Right cardiac atrium (tissue), 5 donors: ENCODE measurements around the gene C1orf94. TPM values are rescaled to one million over a fixed set of nuclear protein-coding genes. Genes with fewer than 3 reads are reported as not detected.

Experiments used
- ATAC-seq, 2 donors: fragments of 200-7000 bp; cut with Tn5 transposase; one replicate each; pipeline versions ENCODE4 v1.8.0 to v1.9.1; 2020; ENCODE audit warnings: moderate library complexity in 2 of 2, mild to moderate bottlenecking in 1 of 2
- DNase-seq, 3 donors: peaks; one replicate each; pipeline ENCODE4 v3.0.0-alpha.2; 2020
- H3K27ac ChIP-seq: one replicate; pipeline ENCODE4 v1.5.1; 2013; ENCODE audit warnings: mild to moderate bottlenecking, low read length, control low read depth, moderate library complexity
- H3K27me3 ChIP-seq: one replicate; pipeline ENCODE4 v1.6.1; 2013; ENCODE audit not compliant: control insufficient read depth, insufficient read depth
- H3K4me1 ChIP-seq: one replicate; pipeline ENCODE4 v1.6.1; 2013; ENCODE audit warnings: low read length; ENCODE audit not compliant: control insufficient read depth, insufficient read depth
- H3K4me3 ChIP-seq: one replicate; pipeline ENCODE4 v1.5.1; 2013; ENCODE audit warnings: low read length, control low read depth
- H3K9me3 ChIP-seq: one replicate; pipeline ENCODE4 v1.6.1; 2013; ENCODE audit warnings: low read length; ENCODE audit not compliant: control insufficient read depth
- WGBS: extraction: QIAGEN DNeasy Blood & Tissue Kit; methylation state at CpG from one replicate; pipeline ENCODE4 v1.1.7; 2013; 5-methylcytosine and 5-hydroxymethylcytosine counted together
- intact Hi-C, 4 donors: fragments of 100-400 bp; cut with DNase I; formaldehyde crosslinking; loops; one replicate each; pipeline versions ENCODE4 v1.11.0 to v1.14.0; 2022 to 2023
- long read RNA-seq, 4 donors: library from polyadenylated mRNA; unstranded; transcript quantifications; one replicate each; pipeline ENCODE4 v2.0.0, GENCODE V29; 2020 to 2021
- polyA plus RNA-seq: library from polyadenylated mRNA; stranded (reverse); fragments of 200-250 nt; gene quantifications from one replicate; pipeline ENCODE4 v1.2.3, GENCODE V29; 2013
- total RNA-seq, 4 donors: library from RNA; stranded (reverse); fragmentation: NEBNext Ultra II Directional; extraction: Animal tissue kit (Norgen Biotek cat#: 25700); gene quantifications; one replicate each; pipeline ENCODE4 v1.2.1, GENCODE V29; 2021
- donor health status: healthy with polysubstance abuse.
- donor health status: DM: no; HTN: yes; CAD: no.
- donor health status: DM: no; HTN: no; CAD: no.
- donor health status: DM: no; HTN: yes; CAD: no; lungs with severe emphysema.
- donor health status: DM: yes; HTN: yes; CAD: no.

The C1orf94 gene, protein sequence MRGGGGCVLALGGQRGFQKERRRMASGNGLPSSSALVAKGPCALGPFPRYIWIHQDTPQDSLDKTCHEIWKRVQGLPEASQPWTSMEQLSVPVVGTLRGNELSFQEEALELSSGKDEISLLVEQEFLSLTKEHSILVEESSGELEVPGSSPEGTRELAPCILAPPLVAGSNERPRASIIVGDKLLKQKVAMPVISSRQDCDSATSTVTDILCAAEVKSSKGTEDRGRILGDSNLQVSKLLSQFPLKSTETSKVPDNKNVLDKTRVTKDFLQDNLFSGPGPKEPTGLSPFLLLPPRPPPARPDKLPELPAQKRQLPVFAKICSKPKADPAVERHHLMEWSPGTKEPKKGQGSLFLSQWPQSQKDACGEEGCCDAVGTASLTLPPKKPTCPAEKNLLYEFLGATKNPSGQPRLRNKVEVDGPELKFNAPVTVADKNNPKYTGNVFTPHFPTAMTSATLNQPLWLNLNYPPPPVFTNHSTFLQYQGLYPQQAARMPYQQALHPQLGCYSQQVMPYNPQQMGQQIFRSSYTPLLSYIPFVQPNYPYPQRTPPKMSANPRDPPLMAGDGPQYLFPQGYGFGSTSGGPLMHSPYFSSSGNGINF
- total RNA-seq (not detected), polyA plus RNA-seq (not detected)
- long read RNA-seq, donor 1: 0 reads
- long read RNA-seq, donor 2: 0 reads
- long read RNA-seq, donor 3: 0 reads
- long read RNA-seq, donor 4: 0 reads

DNA sequence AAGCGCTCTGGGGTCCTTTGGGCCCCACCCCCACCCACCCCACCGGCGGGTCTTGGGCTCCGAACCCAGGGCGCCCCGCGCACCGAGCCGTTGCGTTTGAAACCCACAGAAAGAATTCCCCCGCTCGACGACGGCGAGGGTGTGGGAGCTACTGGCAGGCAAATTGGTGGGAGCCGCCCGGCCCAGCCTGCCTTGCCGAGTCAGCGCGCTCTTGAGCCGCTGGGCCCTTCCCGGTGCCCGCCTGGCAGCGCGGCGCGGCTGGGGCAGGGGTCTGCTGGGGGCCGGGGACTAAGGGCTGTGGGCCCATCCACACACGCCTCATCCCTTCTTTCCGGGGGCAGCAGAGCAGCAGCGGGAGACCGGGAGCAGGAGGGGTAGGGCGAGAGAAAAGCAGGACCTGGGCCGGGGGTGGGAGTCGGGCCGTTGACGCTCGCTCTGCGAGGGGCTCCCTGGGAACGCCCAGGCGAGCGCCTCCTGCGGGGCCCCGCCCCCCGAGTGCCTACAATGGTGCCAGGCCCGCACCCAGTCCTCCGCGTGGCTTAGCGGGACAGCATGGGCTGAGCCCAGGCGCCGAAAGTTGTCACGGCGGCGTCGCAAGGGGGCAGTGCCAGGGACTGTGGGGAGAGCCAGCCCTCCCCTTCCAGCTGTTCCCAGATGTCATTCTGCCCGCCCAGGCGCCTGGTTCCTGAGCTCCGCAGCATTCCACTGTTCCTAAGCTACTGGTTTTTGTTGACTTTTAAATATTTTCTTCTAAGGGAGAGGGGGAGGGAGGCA is at the start of gene C1orf94:
C1orf94 (plus strand) TSS at position 78 of the 774 bp plus-strand sequence. CDS start 883 bp downstream, outside the sequence.
- WGBS: 3% methylated on average over 58 of the region's 58 CpGs

DNA sequence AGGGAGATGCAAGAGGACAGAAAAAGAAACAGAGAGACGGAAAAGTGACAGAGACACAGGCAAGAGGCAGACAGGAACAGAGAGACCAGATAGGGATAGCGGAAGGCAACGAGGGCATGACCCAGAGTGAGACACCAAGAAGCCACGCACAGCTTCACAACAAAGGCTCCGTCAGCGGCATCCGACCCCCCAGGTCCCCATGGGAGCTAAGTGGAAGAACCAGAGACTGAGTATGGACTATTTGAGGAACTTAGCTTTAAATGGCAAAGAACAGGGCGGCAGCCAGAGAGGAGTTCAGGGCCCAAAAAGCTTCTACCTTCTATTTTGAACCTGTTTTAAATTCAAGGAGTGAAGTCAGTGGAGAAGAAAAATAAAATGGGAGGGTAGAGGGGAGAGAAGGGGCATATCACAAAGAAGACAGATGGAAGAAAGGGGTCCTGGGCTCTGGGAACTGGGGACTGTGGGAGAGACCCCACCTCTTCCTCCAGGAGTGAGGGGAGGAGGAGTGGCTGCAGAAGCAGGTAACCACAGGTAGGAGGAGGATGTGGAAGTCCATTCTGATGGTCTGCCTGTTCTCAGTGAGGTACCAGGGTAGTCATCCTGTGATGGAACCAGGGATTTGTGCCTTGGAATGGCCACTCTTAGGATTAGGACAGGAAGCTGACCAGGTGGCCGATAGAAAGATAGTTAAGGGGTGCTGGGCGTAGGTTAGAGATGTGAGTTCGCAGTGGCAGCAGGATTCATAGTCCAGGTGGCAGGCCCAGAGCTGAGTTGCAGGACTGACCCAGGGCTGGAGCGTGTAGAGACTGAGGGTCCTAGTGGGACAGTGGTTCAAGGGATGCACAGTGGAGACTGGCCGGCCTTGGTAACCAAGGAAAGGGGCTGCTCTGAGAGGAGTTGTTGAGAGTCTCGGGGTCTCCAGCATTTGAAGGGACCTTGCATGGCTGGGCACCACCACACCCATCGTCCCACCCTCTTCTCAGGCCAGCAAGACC is 49.4 kb upstream of the C1orf94 start:
- intact Hi-C loops: no loop called here
- WGBS: 63% methylated on average over 15 of the region's 15 CpGs
- Histone ChIP-seq H3K4me1 (no peaks in the 10 kb centered on the region), H3K27ac (no peak overlapping the region), H3K4me3 (no peak overlapping the region), H3K27me3 (no peaks in the 10 kb centered on the region), H3K9me3 (no peaks in the 10 kb centered on the region)
- ATAC-seq (no peak), DNase-seq (no peak)

More for the DNA sequence above, at the start of gene C1orf94:
- DNase-seq (peak in 2 of 3 donors; percentile 21 to 56), ATAC-seq (peak; percentile 14 to 48)
- intact Hi-C loops: no loop called here
- peaks cover 3% of the 10 kb centered on the region for H3K27me3 ChIP-seq
- no peak within 1 kb of the TSS for H3K27ac ChIP-seq
- H3K4me1 ChIP-seq: no peaks in the 10 kb centered on the region
- no peak within 1 kb of the TSS for H3K4me3 ChIP-seq
- H3K9me3 ChIP-seq: no peaks in the 10 kb centered on the region

DNA sequence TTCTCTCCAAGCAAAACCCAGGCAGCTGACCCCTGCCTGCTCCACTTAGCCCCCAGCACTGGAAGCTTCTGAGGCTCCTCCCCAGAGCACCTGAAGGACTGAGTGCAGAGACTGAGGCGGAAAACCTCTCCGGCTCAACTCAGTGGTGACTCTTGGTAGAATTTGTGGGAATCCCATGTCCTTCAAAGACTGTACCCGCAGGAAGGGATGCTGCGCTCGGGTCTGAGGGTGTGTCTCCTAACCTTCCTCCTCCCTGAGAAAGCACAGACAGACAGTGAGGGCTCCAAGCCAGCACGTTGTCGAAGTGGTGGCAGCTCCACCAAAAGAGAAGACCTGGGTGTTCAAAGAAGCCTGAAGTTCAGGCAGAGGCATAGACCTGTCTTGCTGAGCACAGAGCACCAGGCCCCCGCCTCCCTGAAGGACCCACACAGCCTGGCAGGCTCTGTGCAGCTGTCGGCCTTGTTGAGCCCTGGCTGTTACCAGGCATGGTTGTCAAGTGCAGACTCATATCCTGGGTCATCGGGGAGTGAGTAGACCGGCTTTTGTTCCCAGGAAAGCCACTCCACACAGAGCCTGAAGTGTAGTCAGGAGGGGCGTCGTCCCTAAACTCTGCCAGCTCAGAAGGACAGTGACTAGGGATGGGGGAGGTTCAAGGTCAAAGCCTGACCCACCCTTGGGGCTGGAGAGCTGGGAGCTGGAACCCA is 48.4 kb upstream of the C1orf94 start:
- DNase-seq: peak in 1 of 3 donors; percentile 24
- intact Hi-C loops: no loop called here
- ATAC-seq: no peak
- 87% methylated on average over 13 of the region's 13 CpGs for WGBS
- Histone ChIP-seq H3K27me3 (no peaks in the 10 kb centered on the region), H3K9me3 (no peaks in the 10 kb centered on the region), H3K4me1 (no peaks in the 10 kb centered on the region), H3K27ac (no peak overlapping the region), H3K4me3 (no peak overlapping the region)

DNA sequence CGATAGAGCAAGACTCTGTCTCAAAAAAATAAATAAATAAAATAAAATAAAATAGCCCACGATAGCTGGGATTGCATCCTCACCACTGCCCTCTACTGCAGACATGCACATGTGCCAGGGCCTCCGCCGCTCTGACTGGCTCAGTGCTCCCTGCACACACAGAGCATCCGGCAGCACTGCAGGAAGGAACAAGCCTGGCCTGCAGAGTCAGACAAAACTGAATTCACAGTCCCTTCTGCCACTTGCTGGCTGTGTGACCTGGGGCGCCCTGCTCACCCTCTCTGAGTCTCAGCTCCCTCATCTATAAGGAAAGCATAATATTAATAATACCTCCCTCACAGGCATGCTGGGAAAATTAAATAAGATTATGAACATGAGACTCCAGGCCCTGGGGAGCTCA is 47.1 kb upstream of the C1orf94 start:
- Histone ChIP-seq H3K27me3 (no peaks in the 10 kb centered on the region), H3K9me3 (no peaks in the 10 kb centered on the region), H3K4me3 (no peak overlapping the region), H3K27ac (no peak overlapping the region), H3K4me1 (no peaks in the 10 kb centered on the region)
- no peak for ATAC-seq
- peak in 1 of 3 donors; percentile 13 for DNase-seq
- intact Hi-C loops: no loop called here
- 84% methylated on average over 6 of the region's 6 CpGs for WGBS

DNA sequence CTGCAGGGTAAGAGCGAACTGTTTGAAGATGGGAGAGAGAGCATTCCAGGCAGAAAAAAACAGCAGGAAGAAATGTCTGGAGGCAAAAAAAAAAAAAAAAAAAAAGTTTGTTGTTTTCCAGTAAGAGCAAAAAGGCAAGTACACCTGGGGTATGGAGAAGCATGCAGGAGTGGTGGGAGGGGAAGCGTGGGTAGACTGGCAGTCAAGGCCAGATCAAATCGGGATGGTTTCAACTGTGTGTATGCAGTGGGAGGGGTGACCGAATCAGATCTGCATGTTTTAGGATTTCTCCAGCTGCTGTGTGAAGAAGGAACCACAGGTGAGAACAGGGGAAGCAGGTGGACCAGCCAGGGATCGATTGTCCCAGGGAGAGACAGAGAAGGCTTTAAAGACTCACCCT is 46.4 kb upstream of the C1orf94 start:
- WGBS: 86% methylated on average over 5 of the region's 5 CpGs
- no peak for DNase-seq
- Histone ChIP-seq H3K27ac (no peak overlapping the region), H3K4me1 (no peaks in the 10 kb centered on the region), H3K9me3 (no peaks in the 10 kb centered on the region), H3K4me3 (no peak overlapping the region), H3K27me3 (no peaks in the 10 kb centered on the region)
- intact Hi-C loops: no loop called here
- ATAC-seq: no peak

DNA sequence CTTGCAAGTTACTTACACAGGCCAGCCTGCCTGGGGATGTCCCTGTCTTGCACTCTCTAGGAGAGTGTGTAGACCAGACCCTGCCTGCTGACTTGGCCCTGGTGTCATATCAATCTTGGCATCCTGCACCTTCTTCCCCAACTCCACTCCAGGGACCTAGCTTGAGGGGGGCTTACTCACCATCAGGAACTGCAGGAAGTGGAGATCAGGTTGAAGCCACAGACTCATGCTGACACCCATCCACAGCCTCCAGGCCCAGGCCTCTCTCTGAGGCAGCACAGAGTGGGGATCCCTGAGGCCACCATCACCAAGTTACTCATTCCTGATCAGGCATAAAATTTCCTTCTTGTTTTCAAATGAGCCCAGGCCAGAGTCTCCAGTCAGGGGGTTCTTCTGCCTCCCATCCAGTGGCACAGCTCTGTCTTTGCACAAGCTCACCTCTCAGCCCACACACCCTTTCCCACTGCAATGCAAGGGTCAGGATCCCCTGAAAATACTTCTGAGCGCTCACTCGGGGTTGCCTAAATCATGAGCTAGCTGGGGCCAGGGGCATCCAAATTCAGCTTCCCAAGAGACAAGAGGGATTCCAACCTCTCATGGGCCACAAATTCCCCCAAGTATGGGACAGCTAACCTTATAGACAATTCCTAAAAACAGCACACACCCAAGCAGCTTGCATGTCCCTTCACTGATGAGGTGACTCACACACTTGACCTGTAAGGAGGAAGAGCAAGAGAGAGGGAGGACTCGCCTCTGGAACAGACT is 45.1 kb upstream of the C1orf94 start:
- ATAC-seq (no peak), DNase-seq (no peak)
- Histone ChIP-seq H3K9me3 (no peaks in the 10 kb centered on the region), H3K4me1 (no peaks in the 10 kb centered on the region), H3K27me3 (no peaks in the 10 kb centered on the region), H3K4me3 (no peak overlapping the region), H3K27ac (no peak overlapping the region)
- intact Hi-C loops: no loop called here
- WGBS: 91% methylated on average over 3 of the region's 3 CpGs

DNA sequence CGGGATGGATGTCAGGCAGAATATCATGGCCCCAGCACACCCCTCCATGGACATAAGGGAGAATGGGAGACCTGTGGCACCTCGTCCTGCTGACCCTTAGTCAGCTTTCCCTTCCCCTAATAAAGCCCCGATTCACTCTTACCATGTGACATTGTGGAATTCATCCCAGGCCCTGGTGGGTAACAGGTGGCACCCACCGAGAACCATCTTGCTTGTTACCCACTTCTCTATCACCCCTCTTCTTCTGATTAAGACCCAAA is 44.6 kb upstream of the C1orf94 start:
- intact Hi-C loops: no loop called here
- H3K9me3 ChIP-seq: no peaks in the 10 kb centered on the region
- DNase-seq (no peak), ATAC-seq (no peak)
- H3K4me1 ChIP-seq: no peaks in the 10 kb centered on the region
- H3K4me3 ChIP-seq: no peak overlapping the region
- 79% methylated on average over 4 of the region's 4 CpGs for WGBS
- no peak overlapping the region for H3K27ac ChIP-seq
- no peaks in the 10 kb centered on the region for H3K27me3 ChIP-seq

DNA sequence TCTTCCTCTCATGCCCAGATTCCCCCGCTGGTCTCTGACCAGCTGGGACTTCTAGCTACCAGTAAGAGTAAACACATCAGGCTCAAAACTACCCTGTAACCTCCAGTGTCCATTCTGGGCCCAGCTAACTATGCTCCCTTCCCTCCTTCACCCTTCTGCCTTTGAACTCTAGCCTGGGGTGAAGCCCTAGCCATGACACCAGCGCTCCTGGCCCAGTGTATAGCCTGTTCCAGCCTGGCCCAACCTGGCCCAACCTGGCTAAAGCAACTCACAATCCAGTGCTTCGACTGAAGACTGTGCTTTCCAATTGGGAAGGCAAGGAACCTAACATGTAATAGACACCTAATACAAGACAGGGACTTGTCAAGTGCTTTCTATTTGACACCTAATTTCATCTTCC is 39.3 kb upstream of the C1orf94 start:
- H3K4me1 ChIP-seq: no peaks in the 10 kb centered on the region
- 71% methylated on average over 3 of the region's 3 CpGs for WGBS
- ATAC-seq: no peak
- intact Hi-C loops: no loop called here
- H3K27me3 ChIP-seq: no peaks in the 10 kb centered on the region
- no peak overlapping the region for H3K4me3 ChIP-seq
- DNase-seq: no peak
- H3K9me3 ChIP-seq: no peaks in the 10 kb centered on the region
- H3K27ac ChIP-seq: no peak overlapping the region

DNA sequence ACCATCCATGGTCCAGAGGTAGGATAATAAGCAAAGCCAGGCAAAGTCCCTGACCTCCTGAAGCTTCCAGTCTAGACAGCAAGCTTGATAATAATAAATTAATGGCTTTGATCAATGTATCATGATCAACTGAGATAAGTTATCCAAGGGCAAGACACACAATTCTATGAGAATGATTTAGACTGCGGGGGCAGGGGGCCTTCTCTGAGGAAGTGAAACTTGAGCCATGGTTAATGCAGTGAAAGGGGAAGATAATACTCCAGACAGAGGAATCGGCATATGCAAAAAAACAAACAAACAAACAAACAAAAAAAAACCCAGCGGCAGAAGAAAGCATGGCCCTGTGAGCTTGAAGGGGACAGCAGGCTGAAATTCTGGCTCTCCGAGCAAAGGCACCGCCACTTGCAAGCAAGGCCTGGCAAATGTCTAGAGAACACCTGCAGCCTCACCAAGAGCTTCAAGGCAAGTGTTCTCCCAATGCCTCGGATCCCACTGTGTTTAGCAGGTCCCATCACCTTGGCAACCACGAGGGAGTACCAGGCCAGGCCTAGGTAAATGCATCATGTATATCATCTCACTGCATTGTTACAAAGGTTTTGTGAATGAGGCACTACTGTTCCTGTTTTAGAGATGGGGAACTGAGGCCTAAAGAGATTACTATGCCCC is 36.6 kb upstream of the C1orf94 start:
- no peak for DNase-seq
- no peaks in the 10 kb centered on the region for H3K27me3 ChIP-seq
- no peak for ATAC-seq
- H3K27ac ChIP-seq: no peak overlapping the region
- 55% methylated on average over 7 of the region's 7 CpGs for WGBS
- no peaks in the 10 kb centered on the region for H3K9me3 ChIP-seq
- H3K4me3 ChIP-seq: no peak overlapping the region
- H3K4me1 ChIP-seq: no peaks in the 10 kb centered on the region
- intact Hi-C loops: no loop called here
